ENCODE measurements around the gene CR1L.

DNA sequence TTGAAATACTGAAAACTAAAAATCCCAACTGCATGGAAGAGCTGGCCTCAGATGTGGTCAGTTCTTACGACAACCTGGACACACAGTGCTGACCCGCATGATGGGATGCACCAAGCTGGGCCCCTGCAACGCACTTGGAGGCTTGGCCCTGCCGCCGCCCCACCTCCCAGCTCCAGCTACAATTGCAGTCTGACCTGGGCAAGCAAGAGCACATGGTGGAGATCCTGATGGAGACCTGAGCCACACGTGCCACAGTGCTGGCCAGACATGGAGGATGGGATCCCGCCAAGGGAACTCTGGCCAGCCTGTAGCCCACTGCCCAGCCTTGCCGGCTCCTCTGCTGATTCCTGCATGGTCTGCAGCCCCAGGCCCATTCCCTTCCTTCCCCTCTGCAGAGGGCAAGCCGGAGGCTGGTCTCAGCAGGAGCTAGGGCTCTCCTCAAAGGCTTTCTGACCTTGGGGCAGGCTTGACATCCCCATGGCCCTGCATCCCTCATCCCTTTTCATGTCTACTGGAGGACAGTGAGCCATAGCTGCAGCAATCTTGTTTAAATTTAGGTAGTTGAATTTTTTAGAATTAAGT, 14.1 kb downstream of the CR1L start:
- TF ChIP-seq, protein P1, sequence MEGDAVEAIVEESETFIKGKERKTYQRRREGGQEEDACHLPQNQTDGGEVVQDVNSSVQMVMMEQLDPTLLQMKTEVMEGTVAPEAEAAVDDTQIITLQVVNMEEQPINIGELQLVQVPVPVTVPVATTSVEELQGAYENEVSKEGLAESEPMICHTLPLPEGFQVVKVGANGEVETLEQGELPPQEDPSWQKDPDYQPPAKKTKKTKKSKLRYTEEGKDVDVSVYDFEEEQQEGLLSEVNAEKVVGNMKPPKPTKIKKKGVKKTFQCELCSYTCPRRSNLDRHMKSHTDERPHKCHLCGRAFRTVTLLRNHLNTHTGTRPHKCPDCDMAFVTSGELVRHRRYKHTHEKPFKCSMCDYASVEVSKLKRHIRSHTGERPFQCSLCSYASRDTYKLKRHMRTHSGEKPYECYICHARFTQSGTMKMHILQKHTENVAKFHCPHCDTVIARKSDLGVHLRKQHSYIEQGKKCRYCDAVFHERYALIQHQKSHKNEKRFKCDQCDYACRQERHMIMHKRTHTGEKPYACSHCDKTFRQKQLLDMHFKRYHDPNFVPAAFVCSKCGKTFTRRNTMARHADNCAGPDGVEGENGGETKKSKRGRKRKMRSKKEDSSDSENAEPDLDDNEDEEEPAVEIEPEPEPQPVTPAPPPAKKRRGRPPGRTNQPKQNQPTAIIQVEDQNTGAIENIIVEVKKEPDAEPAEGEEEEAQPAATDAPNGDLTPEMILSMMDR (IDR thresholded peaks at IDR 0.05 in 4 of 5, conservative IDR thresholded peaks at IDR 0.05 in 1 of 5): no peak
- no peak for TF ChIP-seq POLR2A (IDR thresholded peaks at IDR 0.05)

All from gastrocnemius medialis (tissue), 4 donors.